ENCODE measurements around the gene CPS1.

DNA sequence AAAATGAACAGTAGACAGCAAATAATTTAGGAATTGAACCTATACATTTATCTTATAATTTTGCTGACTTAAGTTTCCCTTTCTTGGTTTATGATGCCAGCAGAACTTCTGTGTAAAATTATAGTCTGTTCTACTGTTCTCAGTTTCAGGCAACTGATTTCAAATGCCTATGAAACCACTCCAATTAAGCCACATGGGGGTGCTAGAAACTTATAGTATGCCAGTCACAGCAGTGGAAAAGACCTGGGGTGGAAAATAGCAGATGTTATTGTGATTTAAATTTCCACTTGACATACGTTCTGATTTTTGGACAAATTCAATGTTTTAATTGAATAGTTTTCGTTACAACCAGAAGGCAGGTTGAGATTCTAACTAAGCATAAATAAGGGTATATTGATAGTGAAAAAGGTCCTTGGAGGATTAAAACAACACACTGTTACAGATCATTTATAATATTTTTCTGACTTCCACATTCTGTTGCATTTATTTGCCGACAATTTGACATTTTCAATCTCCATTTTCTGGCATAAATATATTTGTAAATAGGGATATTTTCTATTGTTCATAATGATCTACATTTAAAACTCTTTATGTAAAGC lies 61.4 kb downstream of the CPS1 start:
- peak in 5 of 11 experiments; percentile 9 to 41 (median 36) for TF ChIP-seq CTCF (IDR thresholded peaks at IDR 0.05 in 8 of 11, conservative IDR thresholded peaks at IDR 0.05 in 3 of 11)
- no peak for TF ChIP-seq POLR2A (IDR thresholded peaks at IDR 0.05)
- no peak for TF ChIP-seq POLR2AphosphoS5 (IDR thresholded peaks at IDR 0.05)
